Measurements from ENCODE around the gene LRRFIP1.
"Not testable (repeated sequence)": the region's sequence is repeated elsewhere in the genome, so short reads cannot be mapped to it uniquely, and the experiment has no call there.

Gene LRRFIP1

DNA sequence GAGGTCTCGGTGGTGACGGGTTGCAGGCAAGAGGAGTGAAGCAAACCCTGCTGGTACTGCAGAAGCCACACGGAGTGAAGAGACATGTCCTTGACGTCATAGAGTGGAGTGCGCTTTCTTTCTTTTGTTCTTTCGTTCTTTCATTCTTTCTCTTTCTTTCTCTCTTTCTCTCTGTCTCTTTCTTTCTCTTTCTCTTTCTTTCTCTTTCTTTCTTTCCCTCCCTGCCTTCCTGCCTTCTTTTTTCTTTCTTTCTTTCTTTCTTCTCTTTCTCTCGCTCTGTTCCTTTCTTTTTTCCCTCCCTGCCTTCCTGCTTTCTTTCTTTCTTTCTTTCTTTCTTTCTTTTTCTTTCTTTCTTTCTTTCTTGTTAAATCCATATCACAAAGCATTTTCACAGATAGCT is 39.2 kb downstream of the LRRFIP1 start:
- DNase-seq: no peak

DNA sequence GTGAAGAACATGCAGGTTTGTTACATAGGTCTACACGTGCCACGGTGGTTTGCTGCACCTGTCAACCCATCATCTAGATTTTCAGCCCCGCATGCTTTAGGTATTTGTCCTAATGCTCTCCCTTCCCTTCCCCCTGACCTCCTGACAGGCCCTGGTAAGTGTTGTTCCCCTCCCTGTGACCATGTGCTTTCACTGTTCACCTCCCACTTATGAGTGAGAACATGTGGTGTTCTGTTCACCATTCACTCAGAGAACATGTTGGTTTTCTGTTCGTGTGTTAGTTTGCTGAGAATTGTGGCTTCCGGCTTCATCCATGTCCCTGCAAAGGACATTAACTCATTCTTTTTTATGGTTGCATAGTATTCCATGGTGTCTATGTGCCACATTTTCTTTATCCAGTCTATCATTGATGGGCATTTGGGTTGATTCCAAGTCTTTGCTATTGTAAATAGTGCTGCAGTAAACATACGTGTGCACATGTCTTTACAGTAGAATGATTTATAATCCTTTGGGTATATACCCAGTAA is 39.7 kb downstream of the LRRFIP1 start:
- not testable (repeated sequence) for DNase-seq

DNA sequence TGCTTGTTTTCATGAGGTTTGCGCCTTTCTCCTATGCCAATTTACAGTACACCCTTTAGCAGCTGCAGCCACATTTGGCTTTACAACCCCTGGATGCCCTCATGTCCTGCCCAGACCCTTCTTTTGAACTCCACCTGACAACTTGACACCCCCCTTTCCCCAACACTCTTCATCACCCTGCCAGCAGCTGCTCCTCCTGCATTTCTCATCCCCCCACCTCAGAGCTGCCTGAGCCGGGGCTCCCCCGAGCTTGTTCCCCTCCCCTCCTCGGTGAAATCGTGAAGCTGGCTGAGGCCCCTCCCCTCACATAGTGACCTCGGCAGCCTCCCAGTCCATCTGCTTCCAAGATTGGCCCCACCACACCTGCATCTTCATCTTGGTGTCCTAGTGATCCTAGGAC is 40.5 kb downstream of the LRRFIP1 start:
- DNase-seq: no peak

DNA sequence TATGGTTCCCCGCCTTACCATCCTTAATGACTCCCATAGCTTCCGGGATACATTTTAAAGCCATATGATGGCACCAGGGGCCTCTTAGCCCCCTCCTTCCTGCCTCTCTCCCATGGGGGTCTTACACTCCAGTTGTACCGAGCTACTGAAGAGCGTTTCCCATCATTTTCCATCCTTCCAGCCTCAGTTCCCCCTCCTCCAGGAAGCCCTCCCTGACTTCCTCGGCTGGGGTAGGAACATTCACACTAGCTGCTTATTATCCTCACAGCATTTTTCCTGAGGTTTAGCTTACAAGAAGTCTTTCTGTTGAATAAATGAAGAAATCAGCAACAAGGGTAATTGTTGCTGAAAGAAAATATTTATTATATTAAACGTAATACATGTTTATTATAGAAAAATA is 41.1 kb downstream of the LRRFIP1 start:
- DNase-seq: no peak

DNA sequence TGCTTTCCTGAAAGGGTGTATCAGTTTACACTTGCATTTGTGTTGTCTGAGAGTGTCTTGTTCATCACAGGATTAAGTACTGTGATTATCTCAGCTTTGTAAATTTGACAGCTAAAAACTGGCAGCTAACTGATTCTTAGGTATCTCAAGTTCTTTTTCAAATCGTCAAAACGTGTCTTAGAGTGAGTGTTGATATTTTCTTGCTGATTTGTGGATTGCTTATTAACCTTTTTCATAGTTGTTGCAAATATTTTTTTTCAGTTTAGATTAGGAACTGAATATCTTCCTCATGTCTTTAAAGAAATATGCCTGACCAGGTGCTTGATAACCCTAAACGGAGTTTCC is 41.9 kb downstream of the LRRFIP1 start:
- no peak for DNase-seq

DNA sequence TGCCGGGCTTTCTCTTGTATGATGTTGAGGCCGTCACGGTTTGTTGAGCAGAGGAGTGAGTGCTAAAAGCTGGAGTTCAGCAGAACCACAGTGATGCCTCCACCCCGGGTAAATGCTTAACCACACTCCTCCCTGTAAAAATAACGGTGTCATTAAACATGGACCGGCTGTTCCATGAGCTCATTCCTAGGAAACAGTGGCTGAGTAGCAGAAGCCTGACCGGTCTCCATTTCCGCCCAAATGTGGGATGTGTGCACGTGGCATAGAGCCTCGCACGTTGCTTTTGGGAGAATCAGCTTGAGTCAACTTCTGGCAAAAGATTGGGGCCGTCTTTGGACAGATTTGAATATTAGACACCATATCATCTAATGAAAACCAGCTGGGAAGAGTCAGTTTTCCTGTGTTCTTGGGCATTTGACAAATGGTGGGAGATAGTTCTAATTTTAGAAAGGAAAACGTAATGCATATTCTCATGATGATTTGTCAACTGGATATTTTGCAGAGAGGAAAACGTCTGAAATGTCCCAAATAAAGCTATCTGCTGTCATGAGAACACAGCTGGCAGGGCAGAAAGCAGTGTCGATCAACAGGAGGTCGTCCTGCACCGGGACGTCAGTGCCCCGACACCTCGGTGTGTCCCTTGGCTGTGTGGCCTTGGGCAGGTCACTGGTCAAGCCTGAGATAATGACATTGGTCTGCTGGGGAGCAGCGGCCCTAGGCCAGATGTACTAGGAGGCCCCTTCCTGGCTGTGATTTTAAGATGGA is 42.4 kb downstream of the LRRFIP1 start:
- DNase-seq: no peak

DNA sequence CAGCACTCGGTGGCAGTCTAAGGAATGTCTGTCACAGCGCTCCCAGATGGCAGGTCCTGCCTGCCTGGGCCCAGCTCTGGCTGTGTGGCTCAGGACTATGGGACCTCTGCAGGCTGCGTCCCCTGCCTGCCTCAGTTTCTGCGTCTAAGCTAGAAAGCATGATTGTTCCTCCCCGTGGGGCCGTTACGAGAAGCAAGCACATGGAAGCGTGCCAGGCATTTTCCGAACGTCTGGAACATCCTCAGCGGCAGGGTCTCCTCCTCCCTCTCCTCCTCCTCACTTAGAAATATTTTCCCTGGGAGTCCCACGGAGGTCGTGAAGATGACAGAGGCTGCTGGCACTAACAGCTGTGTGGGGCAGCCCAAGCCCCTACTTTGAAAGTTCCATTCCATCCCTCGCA is 43.3 kb downstream of the LRRFIP1 start:
- DNase-seq: no peak

DNA sequence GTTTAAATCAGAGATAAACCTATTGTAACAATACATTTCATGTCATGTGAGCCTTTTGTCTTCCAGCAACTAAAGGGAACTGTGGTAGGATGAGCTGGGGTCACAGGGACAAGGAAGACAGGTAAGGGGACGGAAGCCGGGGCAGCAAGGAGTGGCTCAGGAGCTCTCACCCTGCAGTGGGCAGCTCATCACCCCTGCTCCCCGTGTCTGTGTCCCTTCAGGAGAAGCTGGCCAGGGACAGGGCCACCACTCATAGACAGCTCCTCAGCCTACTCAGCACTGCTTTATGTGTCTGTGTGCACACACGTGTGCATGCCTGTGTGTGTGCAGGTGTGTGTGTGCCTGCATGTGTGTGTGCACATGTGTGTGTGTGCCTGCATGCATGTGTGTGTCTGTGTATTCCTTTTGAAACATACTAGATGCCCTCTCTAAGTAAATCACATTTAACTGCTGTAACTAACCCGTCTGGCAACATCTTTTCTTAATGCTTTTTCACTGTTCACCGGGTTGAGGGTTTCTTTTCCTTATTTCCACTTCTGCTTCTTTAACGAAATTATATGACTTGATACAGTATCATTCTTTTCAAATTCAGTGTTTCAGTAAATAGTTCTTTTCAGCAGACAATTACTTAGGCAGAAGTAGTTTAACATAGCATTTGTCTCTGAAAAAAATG is 44.2 kb downstream of the LRRFIP1 start:
- DNase-seq: no peak

DNA sequence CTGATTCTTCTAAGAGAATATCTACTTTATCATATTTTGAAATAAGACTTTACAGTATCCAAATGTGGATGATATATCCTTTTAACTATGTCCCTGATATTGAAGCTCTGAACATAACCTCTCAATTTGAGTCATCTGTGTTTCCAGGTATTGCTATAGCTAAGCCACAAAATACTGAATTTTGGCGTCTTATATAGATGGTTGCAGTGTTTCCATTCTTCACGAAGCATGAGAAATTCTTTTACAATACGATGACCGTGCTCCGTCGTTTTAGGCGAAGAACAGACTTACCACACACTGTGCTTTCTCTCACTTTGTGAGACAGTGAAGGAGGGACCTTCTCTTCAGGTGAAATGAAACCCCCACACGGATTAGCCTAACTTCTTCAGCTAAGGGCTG is 45.3 kb downstream of the LRRFIP1 start:
- DNase-seq: peak in 1 of 2 experiments; percentile 36

DNA sequence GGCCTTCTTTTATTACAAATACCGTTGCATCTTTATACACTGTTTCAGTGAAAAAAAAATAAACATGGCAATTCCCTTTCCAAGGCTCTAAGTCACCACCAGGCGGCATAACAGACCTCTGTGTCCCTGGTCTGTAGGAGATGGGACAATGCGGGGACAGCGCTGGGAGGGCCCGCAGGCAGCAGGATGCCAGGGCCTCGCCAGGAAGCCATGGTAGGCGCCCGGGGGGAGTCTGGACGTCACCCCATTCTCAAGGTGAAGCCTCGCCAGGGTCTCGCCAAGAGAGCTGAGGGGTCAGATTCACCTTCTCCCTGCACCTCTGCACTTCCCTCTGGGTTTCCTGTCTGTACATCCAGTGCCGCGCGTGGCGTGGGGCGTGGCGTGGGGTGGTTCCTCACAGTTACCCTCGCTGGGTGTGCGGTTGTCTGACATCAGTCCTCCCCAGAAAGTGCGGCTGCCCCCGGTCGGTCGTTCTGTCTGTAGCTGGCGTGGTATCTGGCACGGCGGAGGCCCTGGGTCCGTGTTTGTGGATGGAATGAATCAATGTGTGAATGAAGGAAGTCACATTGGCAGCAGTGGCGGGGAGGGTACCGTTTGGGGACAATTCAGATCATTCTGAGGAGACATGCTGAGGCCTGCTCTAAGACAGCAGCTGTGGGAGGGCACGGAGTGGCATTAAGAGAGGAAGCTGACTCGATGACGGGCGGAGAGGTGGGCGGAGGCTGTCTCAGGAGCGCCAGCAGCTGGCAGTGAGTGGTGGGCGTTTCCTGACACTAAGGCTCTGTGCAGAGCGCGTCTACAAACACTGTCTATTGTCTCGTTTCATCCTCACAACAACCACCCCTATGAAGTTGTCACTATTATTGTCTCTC is 46.0 kb downstream of the LRRFIP1 start:
- DNase-seq: peak; percentile 87 to 90

DNA sequence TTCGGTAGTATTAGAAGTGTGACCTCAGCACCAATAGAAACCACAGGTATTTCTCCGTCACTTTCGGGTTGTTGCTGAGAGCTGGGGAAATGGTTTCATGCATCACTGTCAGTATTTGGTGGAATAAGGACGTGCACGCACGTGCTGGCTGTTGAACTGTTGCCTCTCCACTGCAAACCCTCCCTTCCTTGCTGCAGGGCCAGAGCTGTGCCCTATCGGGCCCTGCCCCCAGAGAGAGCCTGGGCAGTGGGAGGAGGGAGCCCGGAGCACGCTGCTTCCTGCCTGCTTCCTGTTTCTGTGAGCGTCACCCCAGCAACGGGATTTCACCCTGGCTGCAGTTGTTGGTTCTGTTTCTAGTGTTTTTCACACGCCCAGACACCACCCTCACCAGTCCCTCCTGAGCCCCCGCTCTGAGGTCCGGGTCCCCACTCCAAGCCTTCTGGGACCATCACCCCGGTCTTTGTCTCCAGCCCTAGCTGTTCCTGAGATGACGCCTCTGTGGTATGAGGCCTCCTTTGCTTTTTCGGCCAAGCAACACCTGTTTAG is 47.4 kb downstream of the LRRFIP1 start:
- peak; percentile 68 to 78 for DNase-seq

DNA sequence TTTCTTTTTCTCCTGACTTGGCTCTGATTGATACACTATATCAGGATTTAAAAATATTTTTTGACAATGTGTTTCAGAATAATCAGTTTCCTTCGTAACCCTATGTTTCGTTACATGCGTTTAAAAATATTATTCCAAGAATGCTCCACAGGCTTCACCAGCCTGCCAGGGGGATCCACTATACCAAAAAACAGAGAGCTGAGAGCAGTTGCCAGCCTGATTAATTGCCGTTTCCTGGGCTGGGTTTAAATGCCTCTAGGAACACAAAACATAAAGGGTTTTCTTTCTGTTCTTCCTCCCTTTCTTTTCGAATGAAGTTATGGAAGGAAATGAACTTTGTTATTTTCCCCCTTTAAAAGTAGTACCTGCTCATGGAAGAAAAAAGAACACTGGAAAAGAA is 47.9 kb downstream of the LRRFIP1 start:
- DNase-seq: no peak

DNA sequence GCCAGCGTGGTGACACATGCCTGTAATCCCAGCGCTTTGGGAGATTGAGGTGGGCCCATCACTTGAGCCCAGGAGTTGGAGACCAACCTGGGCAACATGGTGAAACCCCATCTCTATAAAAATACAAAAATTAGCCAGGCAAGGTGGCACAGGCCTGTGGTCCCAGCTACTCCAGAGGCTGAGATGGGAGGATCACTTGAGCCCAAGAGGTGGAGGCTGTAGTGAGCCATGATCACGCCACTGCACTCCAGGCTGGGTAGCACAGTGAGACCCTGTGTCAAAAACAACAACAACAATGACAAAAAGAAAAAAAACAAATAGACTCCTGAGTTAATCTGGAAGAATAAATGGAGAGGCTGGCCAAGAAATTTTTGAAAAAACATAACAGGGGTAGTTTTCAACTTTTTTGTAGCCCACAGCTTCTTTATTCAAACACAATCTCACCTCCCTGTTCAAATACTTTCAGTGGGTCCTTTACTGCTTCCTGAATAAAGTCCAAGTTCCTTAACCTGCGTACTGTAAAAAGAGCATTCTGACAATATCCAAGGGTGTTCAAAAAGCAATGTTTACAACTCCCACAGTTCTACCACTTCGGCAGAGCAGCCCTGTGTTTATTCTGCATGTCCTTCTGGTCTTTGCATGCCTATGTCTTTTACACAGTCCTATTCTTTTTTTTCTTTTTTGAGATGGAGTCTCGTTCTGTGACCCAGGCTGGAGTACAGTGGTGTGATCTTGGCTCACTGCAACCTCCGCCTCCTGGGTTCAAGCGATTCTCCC is 53.5 kb downstream of the LRRFIP1 start:
- DNase-seq: no peak

DNA sequence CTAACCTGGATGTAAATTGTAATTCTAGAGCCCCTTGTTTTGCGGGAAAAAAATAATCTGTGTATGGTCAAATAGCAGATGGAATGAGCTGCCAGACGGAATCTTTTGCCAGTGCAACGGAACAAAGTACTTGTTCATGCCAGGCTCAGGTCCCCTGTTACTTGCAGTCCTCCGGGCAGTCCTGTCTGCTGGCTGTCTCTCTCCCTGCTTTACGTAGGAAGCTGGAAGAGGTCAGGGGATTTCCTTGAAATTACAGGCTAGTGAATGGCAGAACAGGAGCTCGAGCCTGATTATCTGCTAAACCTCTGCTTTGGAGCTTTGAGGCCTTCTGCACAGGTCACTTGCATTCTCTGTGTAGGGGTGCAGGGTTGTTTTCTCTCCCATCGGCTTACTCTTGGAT is 54.8 kb downstream of the LRRFIP1 start:
- DNase-seq: no peak

DNA sequence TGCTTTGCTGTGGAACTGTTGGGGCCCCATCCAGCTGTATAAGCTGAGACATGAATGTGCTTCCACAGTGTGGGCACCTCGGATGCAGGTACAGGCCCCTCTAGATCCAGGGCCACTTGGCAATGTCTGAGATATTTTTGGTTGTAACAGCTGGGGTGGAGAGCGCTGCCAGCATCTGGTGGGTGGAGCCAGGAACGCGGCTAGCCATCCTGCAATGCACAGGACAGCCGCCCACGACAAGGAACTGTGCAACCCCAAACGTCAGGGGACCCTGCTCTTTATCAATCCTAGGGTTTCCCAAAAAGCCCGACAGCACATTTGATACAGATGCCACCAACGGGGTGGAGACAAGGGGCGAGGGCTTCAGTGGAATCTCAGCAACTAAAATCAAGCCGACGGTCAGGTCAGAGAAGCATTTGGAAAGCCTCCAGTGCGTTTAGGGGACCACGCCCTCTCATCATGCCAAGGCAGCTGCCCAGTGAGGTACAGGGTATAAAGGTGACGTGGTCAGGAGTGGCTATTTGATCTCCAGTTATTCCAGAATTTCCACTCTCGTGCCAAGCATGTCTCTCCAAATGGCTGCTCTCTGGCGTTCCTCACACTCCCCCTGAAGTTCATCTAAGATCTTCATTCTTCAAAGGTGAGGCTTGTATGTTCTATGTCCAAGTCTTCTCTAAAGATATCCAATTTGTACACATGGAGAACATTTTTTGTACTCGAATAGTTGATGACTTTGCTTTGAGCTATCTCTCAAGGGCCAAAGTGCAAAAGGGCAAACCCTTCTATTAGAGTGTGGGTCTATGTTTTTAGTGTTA is 55.7 kb downstream of the LRRFIP1 start:
- no peak for DNase-seq

DNA sequence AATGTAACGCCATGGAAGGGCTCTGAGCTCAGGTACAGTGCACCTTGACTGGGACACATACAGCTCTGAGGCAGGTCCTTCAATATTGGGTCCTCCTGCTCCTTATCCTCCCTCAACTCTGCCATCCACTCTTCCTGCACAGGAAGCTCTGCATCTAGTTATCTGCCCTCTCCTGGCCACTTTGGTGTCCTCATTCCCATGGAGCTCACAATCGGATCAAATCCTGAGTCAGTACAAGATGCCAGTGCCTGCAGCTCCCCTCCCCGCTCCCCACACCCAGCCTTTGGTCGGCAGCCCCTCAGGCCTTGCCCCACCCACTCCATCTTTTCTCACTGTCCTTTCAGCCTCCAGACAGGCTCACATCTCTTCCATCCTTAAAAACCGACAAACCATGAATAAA is 58.0 kb downstream of the LRRFIP1 start:
- no peak for DNase-seq

DNA sequence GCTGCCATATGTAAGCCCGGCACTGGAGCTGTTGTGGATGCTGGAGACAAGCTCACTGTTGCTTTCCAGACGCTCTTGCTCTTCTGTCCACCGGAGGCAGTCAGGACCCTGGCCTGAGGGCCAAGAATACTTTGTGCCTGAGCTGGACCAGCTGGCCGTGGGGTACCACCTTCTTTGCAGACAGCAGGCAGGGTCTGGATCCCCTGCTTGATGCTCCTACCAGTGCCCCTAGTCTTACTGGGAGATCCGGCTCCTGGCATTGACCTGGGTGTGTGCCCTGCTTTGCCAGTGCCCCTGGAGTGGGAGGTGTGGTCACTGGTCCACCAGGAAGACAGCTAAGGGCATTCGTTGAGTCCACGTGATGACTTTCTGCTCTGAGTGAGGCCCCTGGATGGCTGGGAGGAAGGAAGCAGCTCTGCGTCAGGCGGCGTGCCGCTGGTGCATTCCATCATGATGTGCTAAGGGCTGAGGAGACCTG is 59.3 kb downstream of the LRRFIP1 start:
- no peak for DNase-seq

DNA sequence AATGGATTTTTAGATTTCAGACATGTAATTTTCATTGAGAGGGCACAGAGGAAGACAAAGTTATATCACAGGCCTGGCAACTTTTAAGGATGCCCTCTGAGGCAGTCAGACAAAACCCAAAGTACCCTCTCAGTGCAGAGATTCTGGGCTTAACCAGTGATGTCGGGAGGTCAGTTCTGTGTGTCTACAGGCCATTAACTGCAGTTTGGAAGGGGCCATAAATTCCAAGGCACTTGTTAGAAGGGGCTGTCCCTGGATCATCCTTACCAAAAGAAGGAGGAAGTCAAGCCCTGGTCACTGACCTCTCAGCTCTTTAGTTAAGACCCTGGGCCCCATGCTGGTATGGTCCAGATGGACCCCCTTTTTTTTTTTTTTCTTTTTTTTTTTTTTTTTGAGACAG is 60.7 kb downstream of the LRRFIP1 start:
- DNase-seq: no peak

DNA sequence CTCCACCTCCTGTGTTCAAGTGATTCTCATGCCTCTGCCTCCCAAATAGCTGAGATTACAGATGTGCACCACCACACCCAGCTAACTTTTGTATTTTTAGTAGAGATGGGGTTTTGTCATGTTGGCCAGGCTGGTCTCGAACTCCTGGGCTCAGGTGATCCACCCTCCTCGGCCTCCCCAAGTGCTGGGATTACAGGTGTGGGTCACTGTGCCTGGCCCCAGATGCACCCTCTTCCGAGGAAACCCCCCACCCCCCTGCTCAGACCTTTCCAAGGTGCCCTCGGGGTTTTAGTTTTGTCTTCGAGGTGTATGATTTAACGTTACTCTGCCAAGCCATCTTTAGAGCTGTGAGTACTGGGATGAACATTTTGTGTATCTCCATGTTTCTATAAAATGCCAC is 61.2 kb downstream of the LRRFIP1 start:
- not testable (repeated sequence) for DNase-seq

DNA sequence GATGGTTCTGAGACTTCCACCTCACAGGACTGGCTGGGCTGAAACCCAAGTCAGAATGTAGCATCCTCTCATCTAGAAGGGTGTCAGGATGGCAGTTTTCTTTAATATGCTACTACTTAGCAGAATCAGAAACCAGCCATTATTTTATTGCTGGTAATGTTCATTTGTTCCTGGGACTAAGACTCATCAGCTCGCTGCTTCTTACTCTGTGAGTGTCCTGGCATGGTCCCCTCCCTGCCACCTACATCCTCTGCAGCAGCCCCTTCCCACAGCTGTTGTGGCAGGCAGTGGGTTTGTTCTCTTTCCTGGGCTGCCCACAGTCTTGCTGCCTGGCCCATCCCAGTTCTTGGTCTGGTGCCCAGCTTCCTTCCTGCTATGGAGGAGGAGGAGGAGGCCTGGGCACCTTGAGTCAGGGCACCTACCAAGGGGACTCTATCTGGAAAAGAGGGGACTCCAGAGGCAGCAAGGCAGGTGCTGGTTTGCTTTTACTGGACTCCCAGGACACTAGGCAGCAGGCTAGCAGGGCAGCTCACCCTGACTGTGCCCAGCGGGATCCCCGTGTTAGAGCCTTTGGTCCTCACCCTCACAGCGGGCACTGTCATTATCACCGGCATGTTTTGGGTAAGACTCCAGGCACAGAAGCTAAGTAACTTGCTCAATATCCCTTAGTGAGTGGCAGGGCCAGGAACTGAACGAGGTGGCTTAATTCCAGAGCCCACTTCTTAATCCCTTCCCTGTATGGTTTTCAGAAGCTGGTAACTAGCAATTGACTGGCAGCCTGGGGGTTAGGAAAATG is 62.1 kb downstream of the LRRFIP1 start:
- DNase-seq: no peak
